ENCODE measurements around the gene SLC25A24. TPM values are rescaled to one million over a fixed set of nuclear protein-coding genes. Genes with fewer than 3 reads are reported as not detected.
A peak's percentile ranks its signal among the peaks of the same experiment; 100 is the strongest.
"Not testable (repeated sequence)": the region's sequence is repeated elsewhere in the genome, so short reads cannot be mapped to it uniquely, and the experiment has no call there.

SLC25A24 gene
- total and polyA plus RNA-seq, 12 donors, result 6.3 to 21.5 (median 13.3) TPM

DNA sequence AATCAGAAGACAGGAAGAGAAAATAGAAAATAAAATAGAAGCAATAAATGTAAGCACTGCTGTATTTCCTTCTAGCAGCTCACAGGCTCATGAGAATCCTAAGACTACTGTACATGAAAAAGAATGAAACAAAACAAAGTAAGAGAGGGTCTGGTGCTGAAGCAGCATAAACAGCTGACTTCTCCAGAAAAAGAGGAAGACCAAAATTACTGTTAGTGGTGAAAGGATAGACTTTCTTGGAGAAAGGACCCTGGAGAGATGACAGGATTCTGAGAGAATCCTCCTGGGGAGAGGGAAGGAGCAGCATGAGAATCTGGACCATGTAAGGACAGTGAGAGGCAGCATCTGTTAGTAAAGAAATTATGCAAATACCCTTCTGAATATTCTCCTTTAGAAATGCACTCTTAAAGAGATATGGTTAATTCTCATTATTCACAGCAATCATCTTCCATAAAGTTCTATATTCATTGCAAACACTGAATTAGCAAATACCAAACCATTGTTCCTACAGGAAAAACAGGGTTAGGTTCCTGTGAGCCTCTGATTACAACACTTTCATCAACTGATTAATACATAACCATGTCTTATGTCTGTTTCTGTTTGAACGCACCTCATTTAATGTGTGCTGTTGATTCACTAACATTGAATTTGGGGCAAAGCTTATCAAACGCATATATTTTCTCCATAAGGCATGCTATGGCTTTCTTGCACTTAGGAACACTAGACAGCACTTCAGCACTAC lies 17.0 kb downstream of the SLC25A24 start:
- Histone ChIP-seq H3K9me3 (peaks cover 0 to 14% (median 5%) of the 10 kb centered on the region in 11 donors), H3K4me3 (no peak overlapping the region), H3K27ac (peak overlapping the region in 5 of 10 donors; percentile 10 to 63 (median 28)), H3K4me1 (peaks cover 0 to 29% (median 14%) of the 10 kb centered on the region in 9 donors), H3K27me3 (no peaks in the 10 kb centered on the region), H3K36me3 (peaks cover 0 to 74% (median 15%) of the 10 kb centered on the region in 9 donors)
- intact Hi-C loops (cut with DNase I), result no loop called here
- DNase-seq, result no peak
- WGBS, 2 donors, result 48 to 50% methylated on average over 2 of the region's 2 CpGs
- TF ChIP-seq CTCF (IDR thresholded peaks at IDR 0.05), result no peak
- peak in 1 of 8 donors; percentile 20 for ATAC-seq

DNA sequence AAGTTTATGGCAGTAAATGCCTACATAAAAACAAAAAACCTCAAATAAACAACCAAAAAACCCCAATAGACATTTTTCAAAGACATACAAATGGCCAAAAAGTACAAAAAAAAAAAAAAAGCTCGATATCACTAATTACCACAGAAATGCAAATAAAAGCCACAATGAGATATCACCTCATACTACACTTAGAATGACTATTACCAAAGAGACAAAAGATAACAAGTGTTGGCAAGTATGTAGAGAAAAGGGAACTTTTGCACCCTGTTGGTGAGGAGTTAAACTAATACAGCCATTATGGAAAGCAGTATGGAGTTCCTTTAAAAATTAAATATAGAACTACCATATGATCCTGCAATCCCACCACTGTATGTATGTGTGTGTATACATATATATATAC lies 21.1 kb downstream of the SLC25A24 start:
- Histone ChIP-seq H3K9me3 (peaks cover 0 to 24% (median 8%) of the 10 kb centered on the region in 11 donors), H3K4me3 (no peak overlapping the region), H3K27me3 (no peaks in the 10 kb centered on the region), H3K4me1 (peaks cover 0 to 29% (median 14%) of the 10 kb centered on the region in 9 donors), H3K27ac (no peak overlapping the region), H3K36me3 (peaks cover 2 to 92% (median 22%) of the 10 kb centered on the region in 9 donors)
- TF ChIP-seq CTCF (IDR thresholded peaks at IDR 0.05), result no peak
- WGBS, 2 donors, result 95 to 100% methylated on average over 1 of the region's 1 CpG
- ATAC-seq (no peak), DNase-seq (no peak)
- intact Hi-C loops (cut with DNase I), result no loop called here

- intact Hi-C loops (cut with DNase I); H3K27ac ChIP-seq; H3K27me3 ChIP-seq; ATAC-seq; DNase-seq; H3K4me1 ChIP-seq; H3K4me3 ChIP-seq: not testable (repeated sequence)
- no CpG with 5 or more reads among the region's 1 CpG for WGBS, 2 donors
- H3K9me3 ChIP-seq, result peaks cover 0 to 11% (median 0%) of the 10 kb centered on the region in 11 donors
- H3K36me3 ChIP-seq, result peaks cover 0 to 25% (median 5%) of the 10 kb centered on the region in 9 donors
Observed at GRCh38 chr1:108162409-108162808, 37.7 kb downstream of the SLC25A24 start.

DNA sequence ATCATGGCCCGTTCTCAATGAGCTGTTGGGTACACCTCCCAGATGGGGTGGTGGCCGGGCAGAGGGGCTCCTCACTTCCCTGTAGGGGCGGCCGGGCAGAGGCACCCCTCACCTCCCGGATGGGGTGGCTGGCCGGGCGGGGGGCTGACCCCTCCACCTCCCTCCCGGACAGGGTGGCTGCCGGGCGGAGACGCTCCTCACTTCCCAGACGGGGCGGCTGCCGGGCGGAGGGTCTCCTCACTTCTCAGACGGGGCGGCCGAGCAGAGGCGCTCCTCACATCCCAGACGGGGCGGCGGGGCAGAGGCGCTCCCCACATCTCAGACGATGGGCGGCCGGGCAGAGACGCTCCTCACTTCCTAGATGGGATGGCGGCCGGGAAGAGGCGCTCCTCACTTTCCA lies 40.2 kb downstream of the SLC25A24 start:
- Histone ChIP-seq H3K9me3 (peaks cover 0 to 11% (median 0%) of the 10 kb centered on the region in 11 donors), H3K4me1 (peaks cover 0 to 16% (median 0%) of the 10 kb centered on the region in 9 donors), H3K36me3 (peaks cover 0 to 49% (median 18%) of the 10 kb centered on the region in 9 donors)
- intact Hi-C loops (cut with DNase I); H3K4me3 ChIP-seq; H3K27ac ChIP-seq; H3K27me3 ChIP-seq; DNase-seq; ATAC-seq: not testable (repeated sequence)
- 99% methylated on average over 11 to 24 of the region's 30 CpGs for WGBS, 2 donors

- peaks cover 0 to 16% (median 0%) of the 10 kb centered on the region in 9 donors for H3K4me1 ChIP-seq
- no peaks in the 10 kb centered on the region for H3K27me3 ChIP-seq
- H3K27ac ChIP-seq, result no peak overlapping the region
- ATAC-seq (no peak), DNase-seq (no peak)
- H3K9me3 ChIP-seq, result peaks cover 0 to 11% (median 0%) of the 10 kb centered on the region in 11 donors
- 97 to 98% methylated on average over 7 of the region's 7 CpGs for WGBS, 2 donors
- H3K36me3 ChIP-seq, result peaks cover 0 to 59% (median 26%) of the 10 kb centered on the region in 9 donors
- intact Hi-C loops (cut with DNase I), result no loop called here
- TF ChIP-seq CTCF (IDR thresholded peaks at IDR 0.05), result no peak
- no peak overlapping the region for H3K4me3 ChIP-seq
Observed at GRCh38 chr1:108158893-108159453, 41.2 kb downstream of the SLC25A24 start.

Data from heart right ventricle (tissue), 16 donors.